OCI-LY3 (cell line): ENCODE results near the gene ADPRS.

Experiments
- H2AFZ ChIP-seq: fragments of 200-600, 300-600 bp; shearing (Covaris generic); 2 replicates; pipeline ENCODE4 v1.6.0; 2014; ENCODE audit warnings: antibody characterized with exemption, low read depth, low read length
- H3K27ac ChIP-seq: fragments of 200-600, 300-600 bp; sonication (generic); 2 replicates; pipeline ENCODE4 v1.5.1; 2014; ENCODE audit warnings: mild to moderate bottlenecking, low read length, moderate library complexity, mixed read lengths
- H3K27me3 ChIP-seq: fragments of 200-600, 300-600 bp; sonication (generic); 2 replicates; pipeline ENCODE4 v1.6.1; 2014; ENCODE audit warnings: low read depth, low read length, mixed read lengths
- H3K36me3 ChIP-seq: fragments of 200-600, 300-600 bp; sonication (generic); replicated peaks from 2 replicates; pipeline ENCODE3; 2014; ENCODE audit warnings: low read depth, low read length, mixed read lengths
- H3K4me1 ChIP-seq: fragments of 300-600, 200-600 bp; sonication (generic); 2 replicates; pipeline ENCODE4 v1.6.1; 2014; ENCODE audit warnings: low read length, mixed read lengths
- H3K4me2 ChIP-seq: fragments of 200-600, 300-600 bp; sonication (generic); 2 replicates; pipeline ENCODE4 v1.6.1; 2014; ENCODE audit warnings: low read length, mixed read lengths
- H3K4me3 ChIP-seq: fragments of 300-600, 200-600 bp; sonication (generic); 2 replicates; pipeline ENCODE4 v1.5.1; 2014; ENCODE audit warnings: antibody characterized with exemption, mild to moderate bottlenecking, low read length, moderate library complexity
- H3K79me2 ChIP-seq: fragments of 300-600, 200-600 bp; shearing (Covaris generic); 2 replicates; pipeline ENCODE4 v1.6.1; 2014; ENCODE audit warnings: mild to moderate bottlenecking, low read length, mixed read lengths
- H3K9ac ChIP-seq: fragments of 300-600, 200-600 bp; shearing (Covaris generic); 2 replicates; pipeline ENCODE4 v1.6.0; 2014; ENCODE audit warnings: mild to moderate bottlenecking, low read length, moderate library complexity
- H3K9me3 ChIP-seq: fragments of 200-600, 300-600 bp; shearing (Covaris generic); 2 replicates; pipeline ENCODE4 v1.6.1; 2014; ENCODE audit warnings: low read length, mixed read lengths; ENCODE audit not compliant: insufficient read depth
- H4K20me1 ChIP-seq: fragments of 200-600, 300-600 bp; sonication (generic); 2 replicates; pipeline ENCODE4 v1.6.1; 2016; ENCODE audit warnings: low read length, mixed read lengths; ENCODE audit not compliant: insufficient read depth
- EZH2phosphoT487 ChIP-seq: fragments of 200-600 bp; shearing (Covaris generic); IDR thresholded peaks from 2 replicates; pipeline ENCODE4 v1.6.1; 2018; ENCODE audit warnings: antibody characterized with exemption, mixed run types, low read depth
- TF ChIP-seq, protein P1 (sequence below): fragments of 200-600, 300-600 bp; sonication (generic); IDR thresholded peaks from 2 replicates; pipeline ENCODE4 v1.5.1; 2014; ENCODE audit warnings: antibody characterized with exemption, low read length, low read depth

Gene ADPRS

DNA sequence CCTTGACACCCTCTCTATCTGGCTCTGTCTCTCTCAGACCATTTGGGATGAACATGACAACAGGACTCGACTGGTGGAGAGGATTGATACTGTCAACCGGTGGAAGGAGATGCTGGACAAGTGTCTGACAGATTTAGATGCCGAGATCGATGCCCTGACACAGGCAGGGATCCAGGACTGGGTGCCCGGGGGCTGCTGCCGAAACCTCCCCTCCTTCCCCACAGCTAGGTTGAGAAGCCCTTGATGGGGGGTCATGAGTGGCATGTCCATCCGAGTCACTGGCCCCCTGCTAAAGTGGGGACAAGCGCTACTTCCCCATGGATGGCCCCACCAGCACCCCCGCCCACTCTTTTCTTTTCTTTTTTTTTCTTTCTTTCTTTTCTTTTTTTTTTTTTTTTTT is 3.6 kb upstream of the ADPRS start:
- H3K4me1 ChIP-seq, result no peaks in the 10 kb centered on the region
- no peak overlapping the region for H3K9ac ChIP-seq
- no peaks in the 10 kb centered on the region for H3K27me3 ChIP-seq
- no peaks in the 10 kb centered on the region for H3K9me3 ChIP-seq
- no peak overlapping the region for H3K27ac ChIP-seq
- no peak overlapping the region for H3K4me3 ChIP-seq
- no peak overlapping the region for H3K4me2 ChIP-seq
- no peaks in the 10 kb centered on the region for H4K20me1 ChIP-seq
- peaks cover 14% of the 10 kb centered on the region for H3K79me2 ChIP-seq
- H2AFZ ChIP-seq, result no peak overlapping the region
- TF ChIP-seq, protein P1, sequence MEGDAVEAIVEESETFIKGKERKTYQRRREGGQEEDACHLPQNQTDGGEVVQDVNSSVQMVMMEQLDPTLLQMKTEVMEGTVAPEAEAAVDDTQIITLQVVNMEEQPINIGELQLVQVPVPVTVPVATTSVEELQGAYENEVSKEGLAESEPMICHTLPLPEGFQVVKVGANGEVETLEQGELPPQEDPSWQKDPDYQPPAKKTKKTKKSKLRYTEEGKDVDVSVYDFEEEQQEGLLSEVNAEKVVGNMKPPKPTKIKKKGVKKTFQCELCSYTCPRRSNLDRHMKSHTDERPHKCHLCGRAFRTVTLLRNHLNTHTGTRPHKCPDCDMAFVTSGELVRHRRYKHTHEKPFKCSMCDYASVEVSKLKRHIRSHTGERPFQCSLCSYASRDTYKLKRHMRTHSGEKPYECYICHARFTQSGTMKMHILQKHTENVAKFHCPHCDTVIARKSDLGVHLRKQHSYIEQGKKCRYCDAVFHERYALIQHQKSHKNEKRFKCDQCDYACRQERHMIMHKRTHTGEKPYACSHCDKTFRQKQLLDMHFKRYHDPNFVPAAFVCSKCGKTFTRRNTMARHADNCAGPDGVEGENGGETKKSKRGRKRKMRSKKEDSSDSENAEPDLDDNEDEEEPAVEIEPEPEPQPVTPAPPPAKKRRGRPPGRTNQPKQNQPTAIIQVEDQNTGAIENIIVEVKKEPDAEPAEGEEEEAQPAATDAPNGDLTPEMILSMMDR, result no peak
- TF ChIP-seq EZH2phosphoT487, result no peak
- no peaks in the 10 kb centered on the region for H3K36me3 ChIP-seq

DNA sequence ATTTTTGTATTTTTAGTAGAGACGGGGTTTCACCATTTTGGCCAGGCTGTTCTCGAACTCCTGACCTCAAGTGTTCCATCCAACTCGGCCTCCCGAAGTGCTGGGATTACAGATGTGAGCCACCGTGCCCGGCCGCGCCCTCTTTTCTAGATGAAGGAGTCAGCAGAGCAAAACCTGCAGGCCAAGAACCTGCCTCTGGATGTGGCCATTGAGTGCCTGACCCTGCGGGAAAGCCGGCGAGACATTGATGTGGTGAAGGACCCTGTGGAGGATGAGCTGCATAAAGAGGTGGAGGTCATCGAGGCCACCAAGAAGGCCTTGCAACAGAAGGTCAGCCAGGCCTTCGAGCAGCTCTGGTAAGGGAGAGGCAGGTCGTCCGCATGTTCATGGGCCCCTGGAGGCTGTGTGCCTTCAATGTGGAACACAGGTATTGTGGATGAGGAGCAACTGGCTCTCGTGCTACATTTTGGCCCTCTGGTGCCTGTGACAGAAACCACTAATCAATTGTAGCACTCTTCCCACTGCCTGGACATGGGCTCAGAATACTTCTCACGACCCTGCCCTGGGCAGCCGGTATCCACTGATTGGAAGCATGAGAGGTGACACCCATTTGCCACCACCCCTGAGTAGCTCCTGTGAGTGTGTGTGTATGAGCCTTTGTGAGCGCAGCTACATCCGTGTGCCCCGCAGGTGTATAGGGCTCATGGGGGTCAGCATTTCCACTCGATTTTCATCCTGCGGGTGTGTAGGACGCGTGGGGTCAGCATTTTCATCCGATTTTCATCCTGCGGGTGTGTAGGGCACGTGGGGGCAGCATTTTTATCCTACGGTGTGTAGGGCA is 2.8 kb upstream of the ADPRS start:
- Histone ChIP-seq H3K4me1 (no peaks in the 10 kb centered on the region), H3K9ac (no peak overlapping the region), H3K27me3 (no peaks in the 10 kb centered on the region), H4K20me1 (no peaks in the 10 kb centered on the region), H3K4me2 (no peak overlapping the region), H2AFZ (no peak overlapping the region), H3K79me2 (peaks cover 16% of the 10 kb centered on the region), H3K9me3 (no peaks in the 10 kb centered on the region), H3K36me3 (no peaks in the 10 kb centered on the region), H3K4me3 (no peak overlapping the region), H3K27ac (no peak overlapping the region)
- no peak for TF ChIP-seq EZH2phosphoT487
- TF ChIP-seq, protein P1, result no peak

DNA sequence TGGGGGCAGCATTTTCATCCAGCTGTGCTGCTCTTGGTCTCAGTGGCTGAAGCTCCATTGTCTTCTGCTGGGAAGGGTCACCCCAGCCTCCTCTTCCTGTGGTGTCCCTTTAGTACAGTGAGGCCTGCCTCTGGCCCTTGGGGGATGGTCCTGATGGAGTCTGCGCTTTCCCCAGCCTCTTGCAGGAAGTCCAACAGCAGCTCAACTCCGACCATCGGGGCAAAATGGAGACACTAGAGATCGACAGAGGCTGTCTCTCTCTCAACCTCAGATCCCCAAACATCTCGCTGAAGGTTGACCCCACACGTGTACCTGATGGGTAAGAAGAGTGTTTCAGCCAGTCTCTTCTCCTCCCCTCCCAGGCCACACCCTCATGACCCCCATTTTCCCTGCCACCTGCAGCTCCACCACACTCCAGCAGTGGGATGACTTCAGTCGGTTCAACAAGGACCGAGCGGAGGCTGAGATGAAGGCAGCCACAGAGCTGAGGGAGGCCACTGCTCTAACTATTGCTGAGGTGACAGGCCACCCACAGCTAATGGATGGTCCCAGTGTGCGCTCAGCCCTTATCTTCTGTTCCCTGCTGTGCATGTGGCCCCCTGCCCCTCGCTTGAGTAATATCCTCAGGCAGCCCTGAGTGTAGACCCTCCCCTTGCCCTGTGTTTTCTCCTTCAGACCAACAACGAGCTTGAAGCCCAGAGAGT is 2.0 kb upstream of the ADPRS start:
- H3K4me3 ChIP-seq, result no peak overlapping the region
- H4K20me1 ChIP-seq, result no peaks in the 10 kb centered on the region
- no peaks in the 10 kb centered on the region for H3K4me1 ChIP-seq
- H2AFZ ChIP-seq, result no peak overlapping the region
- H3K9ac ChIP-seq, result no peak overlapping the region
- peaks cover 16% of the 10 kb centered on the region for H3K79me2 ChIP-seq
- no peak for TF ChIP-seq EZH2phosphoT487
- TF ChIP-seq, protein P1, result no peak
- H3K4me2 ChIP-seq, result no peak overlapping the region
- no peak overlapping the region for H3K27ac ChIP-seq
- no peaks in the 10 kb centered on the region for H3K36me3 ChIP-seq
- no peaks in the 10 kb centered on the region for H3K9me3 ChIP-seq
- no peaks in the 10 kb centered on the region for H3K27me3 ChIP-seq
